Stimulated activated naive B cell treated with anti-CD40 and anti-IgM and Interleukin-4, amounts not matched to agents 10 μg/mL and 1 μg/mL and 100 μg/mL, for 72 hours (primary cell): ENCODE results near the gene EFHC2.

Experiments used
- ATAC-seq, 2 donors: fragments of 150-1000 bp; cut with Tn5 transposase; replicated peaks; 2 replicates each; pipeline ENCODE4 v1.10.0; 2021; ENCODE audit warnings: moderate library complexity in 1 of 2
- DNase-seq: peaks from one replicate; pipeline ENCODE4 v3.0.0; 2021
- H3K27ac Mint-ChIP-seq: one replicate; pipeline ENCODE4 v1.8.0; 2022; ENCODE audit warnings: mild to moderate bottlenecking, mixed read lengths
- H3K27me3 Mint-ChIP-seq, 2 donors: one replicate each; pipeline ENCODE4 v1.8.0; 2022; ENCODE audit warnings: mixed read lengths in 2 of 2
- H3K36me3 Mint-ChIP-seq, 2 donors: one replicate each; pipeline ENCODE4 v1.8.0; 2022; ENCODE audit warnings: mixed read lengths in 2 of 2, mild to moderate bottlenecking in 1 of 2
- H3K4me1 Mint-ChIP-seq, 2 donors: one replicate each; pipeline ENCODE4 v1.8.0; 2022; ENCODE audit warnings: mixed read lengths in 2 of 2, mild to moderate bottlenecking in 1 of 2
- H3K4me3 Mint-ChIP-seq, 2 donors: one replicate each; pipeline ENCODE4 v1.8.0; 2022; ENCODE audit warnings: mild to moderate bottlenecking in 2 of 2, mixed read lengths in 2 of 2, moderate library complexity in 1 of 2
- H3K9me3 Mint-ChIP-seq, 2 donors: one replicate each; pipeline ENCODE4 v1.8.0; 2022; ENCODE audit warnings: mixed read lengths in 2 of 2, mild to moderate bottlenecking in 1 of 2

EFHC2 gene

GRCh38 chrX:44314808-44315207 lies 28.7 kb downstream of the EFHC2 start:
- no peak overlapping the region for H3K27ac Mint-ChIP-seq
- H3K4me1 Mint-ChIP-seq, result peaks cover 5 to 6% of the 10 kb centered on the region in 2 donors
- DNase-seq, result no peak
- H3K4me3 Mint-ChIP-seq, result no peak overlapping the region
- peaks cover 0 to 2% of the 10 kb centered on the region in 2 donors for H3K9me3 Mint-ChIP-seq
- H3K36me3 Mint-ChIP-seq, result no peaks in the 10 kb centered on the region
- no peak for ATAC-seq
- H3K27me3 Mint-ChIP-seq, result peaks cover 0 to 4% of the 10 kb centered on the region in 2 donors

- ATAC-seq (peak; percentile 95 to 98), DNase-seq (peak; percentile 6)
- Mint-ChIP-seq H3K4me1 (peaks cover 5 to 6% of the 10 kb centered on the region in 2 donors), H3K27me3 (peaks cover 0 to 8% of the 10 kb centered on the region in 2 donors), H3K4me3 (peak overlapping the region in 1 of 2 donors; percentile 41), H3K27ac (no peak overlapping the region), H3K36me3 (no peaks in the 10 kb centered on the region), H3K9me3 (peaks cover 0 to 2% of the 10 kb centered on the region in 2 donors)
Observed at GRCh38 chrX:44314259-44314734, 29.2 kb downstream of the EFHC2 start.

- Mint-ChIP-seq H3K36me3 (no peaks in the 10 kb centered on the region), H3K27me3 (peaks cover 0 to 10% of the 10 kb centered on the region in 2 donors), H3K27ac (no peak overlapping the region), H3K4me3 (no peak overlapping the region), H3K9me3 (peaks cover 0 to 2% of the 10 kb centered on the region in 2 donors), H3K4me1 (peaks cover 5 to 6% of the 10 kb centered on the region in 2 donors)
- ATAC-seq (no peak), DNase-seq (no peak)
Observed at GRCh38 chrX:44312421-44312820, 31.1 kb downstream of the EFHC2 start.

- ATAC-seq (no peak), DNase-seq (no peak)
- Mint-ChIP-seq H3K27me3 (peaks cover 0 to 10% of the 10 kb centered on the region in 2 donors), H3K4me3 (peak overlapping the region in 1 of 2 donors; percentile 41), H3K36me3 (no peaks in the 10 kb centered on the region), H3K9me3 (no peaks in the 10 kb centered on the region), H3K27ac (peak overlapping the region; percentile 31), H3K4me1 (peaks cover 5 to 6% of the 10 kb centered on the region in 2 donors)
Observed at GRCh38 chrX:44310227-44310626, 33.2 kb downstream of the EFHC2 start.

- no peaks in the 10 kb centered on the region for H3K9me3 Mint-ChIP-seq
- H3K27me3 Mint-ChIP-seq, result peaks cover 0 to 10% of the 10 kb centered on the region in 2 donors
- H3K4me1 Mint-ChIP-seq, result peaks cover 0 to 2% of the 10 kb centered on the region in 2 donors
- no peak for DNase-seq
- no peak overlapping the region for H3K27ac Mint-ChIP-seq
- no peaks in the 10 kb centered on the region for H3K36me3 Mint-ChIP-seq
- no peak overlapping the region for H3K4me3 Mint-ChIP-seq
- no peak for ATAC-seq
Observed at GRCh38 chrX:44308869-44309268, 34.6 kb downstream of the EFHC2 start.

GRCh38 chrX:44306356-44306755 lies 37.1 kb downstream of the EFHC2 start:
- Mint-ChIP-seq H3K4me1 (no peaks in the 10 kb centered on the region), H3K4me3 (no peak overlapping the region), H3K27ac (no peak overlapping the region), H3K36me3 (no peaks in the 10 kb centered on the region), H3K9me3 (no peaks in the 10 kb centered on the region), H3K27me3 (peaks cover 0 to 6% of the 10 kb centered on the region in 2 donors)
- ATAC-seq (no peak), DNase-seq (no peak)

GRCh38 chrX:44305921-44306320 lies 37.6 kb downstream of the EFHC2 start:
- Mint-ChIP-seq H3K4me3 (no peak overlapping the region), H3K36me3 (no peaks in the 10 kb centered on the region), H3K4me1 (no peaks in the 10 kb centered on the region), H3K9me3 (no peaks in the 10 kb centered on the region), H3K27ac (no peak overlapping the region), H3K27me3 (peaks cover 0 to 6% of the 10 kb centered on the region in 2 donors)
- no peak for ATAC-seq
- no peak for DNase-seq

GRCh38 chrX:44303119-44303518 lies 40.4 kb downstream of the EFHC2 start:
- DNase-seq (no peak), ATAC-seq (no peak)
- Mint-ChIP-seq H3K4me3 (no peak overlapping the region), H3K36me3 (no peaks in the 10 kb centered on the region), H3K27ac (no peak overlapping the region), H3K4me1 (no peaks in the 10 kb centered on the region), H3K27me3 (no peaks in the 10 kb centered on the region), H3K9me3 (no peaks in the 10 kb centered on the region)

GRCh38 chrX:44299177-44299576 lies 44.3 kb downstream of the EFHC2 start:
- DNase-seq (no peak), ATAC-seq (no peak)
- Mint-ChIP-seq H3K36me3 (no peaks in the 10 kb centered on the region), H3K4me1 (no peaks in the 10 kb centered on the region), H3K9me3 (peaks cover 0 to 4% of the 10 kb centered on the region in 2 donors), H3K27ac (no peak overlapping the region), H3K27me3 (peaks cover 6% of the 10 kb centered on the region in 2 donors), H3K4me3 (no peak overlapping the region)

- Mint-ChIP-seq H3K4me3 (no peak overlapping the region), H3K9me3 (peaks cover 0 to 2% of the 10 kb centered on the region in 2 donors), H3K36me3 (no peaks in the 10 kb centered on the region), H3K4me1 (no peaks in the 10 kb centered on the region), H3K27ac (no peak overlapping the region), H3K27me3 (peaks cover 6 to 11% of the 10 kb centered on the region in 2 donors)
- no peak for DNase-seq
- no peak for ATAC-seq
Observed at GRCh38 chrX:44291468-44292092, 51.9 kb downstream of the EFHC2 start.

- no peaks in the 10 kb centered on the region for H3K4me1 Mint-ChIP-seq
- DNase-seq, result no peak
- peaks cover 6 to 11% of the 10 kb centered on the region in 2 donors for H3K27me3 Mint-ChIP-seq
- peaks cover 0 to 2% of the 10 kb centered on the region in 2 donors for H3K9me3 Mint-ChIP-seq
- H3K27ac Mint-ChIP-seq, result no peak overlapping the region
- H3K36me3 Mint-ChIP-seq, result no peaks in the 10 kb centered on the region
- no peak for ATAC-seq
- H3K4me3 Mint-ChIP-seq, result no peak overlapping the region
Observed at GRCh38 chrX:44290718-44291117, 52.8 kb downstream of the EFHC2 start.

GRCh38 chrX:44282753-44283152 lies 60.7 kb downstream of the EFHC2 start:
- H3K36me3 Mint-ChIP-seq, result no peaks in the 10 kb centered on the region
- ATAC-seq, result no peak
- no peak overlapping the region for H3K27ac Mint-ChIP-seq
- no peaks in the 10 kb centered on the region for H3K9me3 Mint-ChIP-seq
- peaks cover 0 to 5% of the 10 kb centered on the region in 2 donors for H3K27me3 Mint-ChIP-seq
- no peaks in the 10 kb centered on the region for H3K4me1 Mint-ChIP-seq
- DNase-seq, result no peak
- no peak overlapping the region for H3K4me3 Mint-ChIP-seq

- no peak overlapping the region for H3K27ac Mint-ChIP-seq
- DNase-seq (no peak), ATAC-seq (no peak)
- no peaks in the 10 kb centered on the region for H3K4me1 Mint-ChIP-seq
- peaks cover 0 to 7% of the 10 kb centered on the region in 2 donors for H3K27me3 Mint-ChIP-seq
- no peak overlapping the region for H3K4me3 Mint-ChIP-seq
- no peaks in the 10 kb centered on the region for H3K36me3 Mint-ChIP-seq
- H3K9me3 Mint-ChIP-seq, result no peaks in the 10 kb centered on the region
Observed at GRCh38 chrX:44280116-44280515, 63.4 kb downstream of the EFHC2 start.

GRCh38 chrX:44274096-44274495 lies 69.4 kb downstream of the EFHC2 start:
- H3K27me3 Mint-ChIP-seq, result peaks cover 0 to 14% of the 10 kb centered on the region in 2 donors
- H3K4me3 Mint-ChIP-seq, result no peak overlapping the region
- H3K36me3 Mint-ChIP-seq, result peaks cover 0 to 1% of the 10 kb centered on the region in 2 donors
- no peak for DNase-seq
- no peaks in the 10 kb centered on the region for H3K4me1 Mint-ChIP-seq
- no peak for ATAC-seq
- H3K27ac Mint-ChIP-seq, result no peak overlapping the region
- no peaks in the 10 kb centered on the region for H3K9me3 Mint-ChIP-seq

GRCh38 chrX:44267861-44268260 lies 75.6 kb downstream of the EFHC2 start:
- ATAC-seq, result no peak
- Mint-ChIP-seq H3K36me3 (peaks cover 0 to 1% of the 10 kb centered on the region in 2 donors), H3K4me3 (no peak overlapping the region), H3K4me1 (peaks cover 0 to 6% of the 10 kb centered on the region in 2 donors), H3K27me3 (peaks cover 0 to 13% of the 10 kb centered on the region in 2 donors), H3K9me3 (no peaks in the 10 kb centered on the region), H3K27ac (no peak overlapping the region)
- DNase-seq, result no peak
